GM19455 (cell line): ENCODE results near the gene COL19A1.
"Not testable (repeated sequence)": the region's sequence is repeated elsewhere in the genome, so short reads cannot be mapped to it uniquely, and the experiment has no call there.

ENCODE experiments used
- ATAC-seq: cut with Tn5 transposase; IDR thresholded peaks from one replicate; pipeline ENCODE4 v1.9.1; 2021; ENCODE audit not compliant: unreplicated experiment

Gene COL19A1

DNA sequence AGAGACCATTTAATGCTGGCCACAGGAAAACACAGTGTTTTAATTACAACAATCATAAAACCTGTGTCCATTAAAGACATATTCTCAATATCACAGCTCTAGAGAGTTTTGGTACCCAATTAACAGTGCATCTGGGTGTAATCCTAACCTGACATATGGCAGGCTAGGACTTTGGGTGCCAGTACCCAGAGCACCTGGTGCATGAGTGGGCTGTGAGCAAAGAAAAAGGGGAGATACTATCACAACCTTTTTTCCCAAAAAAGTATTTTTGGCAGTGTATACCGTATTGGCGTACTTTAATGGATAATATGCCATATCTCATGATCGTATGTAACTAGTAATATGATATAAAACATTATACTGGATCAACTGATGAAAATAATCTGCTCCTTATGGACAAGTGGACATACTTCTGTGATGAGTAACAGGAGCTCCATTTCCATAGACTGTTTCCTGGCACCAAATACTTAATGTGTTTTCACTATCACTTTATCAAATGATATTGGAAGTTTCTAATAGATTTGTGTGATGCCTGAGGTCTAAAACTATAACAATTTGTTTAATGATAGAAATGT lies 91.7 kb downstream of the COL19A1 start:
- ATAC-seq, result no peak

DNA sequence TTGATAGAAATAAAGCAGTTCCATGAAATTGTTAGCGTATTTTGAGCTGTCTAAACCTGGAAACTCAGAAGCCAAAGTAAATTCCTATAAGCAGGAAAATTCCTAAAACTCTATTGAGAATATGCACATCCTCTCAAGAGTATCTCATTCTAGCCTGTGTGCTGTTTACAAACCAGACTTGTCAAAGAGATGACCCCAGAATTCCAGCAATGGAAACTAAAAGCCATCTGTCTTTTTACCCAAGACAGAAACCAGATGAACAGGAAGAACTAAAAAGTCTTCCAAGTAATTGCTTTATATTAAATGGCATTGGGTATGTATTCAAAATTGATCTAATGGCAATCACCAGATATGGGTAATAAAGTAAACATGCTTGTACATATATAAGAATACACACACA lies 92.6 kb downstream of the COL19A1 start:
- no peak for ATAC-seq

DNA sequence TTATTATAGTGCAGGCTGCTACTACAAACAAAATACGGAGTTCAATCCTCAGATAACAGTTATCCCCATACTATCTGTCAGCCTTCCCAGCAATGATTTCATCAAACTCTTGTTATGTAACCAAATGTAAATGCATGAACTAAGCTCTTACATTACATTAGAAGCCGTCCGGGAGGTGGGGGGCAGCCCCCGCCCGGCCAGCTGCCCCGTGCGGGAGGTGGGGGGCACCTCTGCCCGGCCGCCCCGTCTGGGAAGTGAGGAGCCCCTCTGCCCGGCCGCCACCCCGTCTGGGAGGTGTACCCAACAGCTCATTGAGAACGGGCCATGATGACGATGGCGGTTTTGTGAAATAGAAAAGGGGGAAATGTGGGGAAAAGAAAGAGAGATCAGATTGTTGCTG lies 99.6 kb downstream of the COL19A1 start:
- not testable (repeated sequence) for ATAC-seq

DNA sequence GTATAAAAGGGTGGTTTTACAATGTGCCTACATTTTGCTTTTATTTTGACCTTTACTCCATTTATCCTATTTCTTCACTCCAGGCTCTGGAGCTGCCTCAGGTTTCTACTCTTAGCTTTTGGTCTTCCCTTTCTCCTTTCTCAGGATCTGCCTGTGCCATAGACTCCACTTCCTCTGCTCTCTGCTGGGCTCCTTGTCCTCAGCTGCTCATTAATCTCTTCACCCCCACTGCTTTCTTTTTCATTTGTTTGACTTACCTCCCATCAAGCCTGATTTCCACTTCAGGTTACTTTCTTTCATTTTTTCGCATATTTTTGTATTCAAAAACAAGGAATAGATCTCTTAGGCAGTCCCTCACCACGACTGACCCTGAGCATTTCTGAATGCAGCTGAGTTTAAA lies 106.8 kb downstream of the COL19A1 start:
- ATAC-seq, result no peak

DNA sequence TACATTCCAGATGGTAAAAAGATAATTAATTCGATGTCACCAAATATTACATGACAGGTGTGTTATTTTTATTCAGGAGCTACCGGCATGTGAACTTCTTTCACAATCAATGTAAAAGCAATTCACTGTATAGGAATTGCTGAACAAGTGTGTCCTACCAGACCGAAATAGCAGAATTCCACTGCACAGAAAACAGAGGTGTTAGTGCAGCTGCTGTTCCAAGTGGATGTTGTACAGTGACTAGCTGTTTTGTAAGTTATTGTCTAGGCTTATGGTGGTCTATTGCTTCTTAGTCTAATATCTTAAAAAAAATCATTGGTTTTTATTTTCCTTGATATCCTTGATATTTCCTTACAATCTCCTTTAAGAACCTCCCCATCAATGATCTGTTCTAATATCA lies 107.4 kb downstream of the COL19A1 start:
- ATAC-seq, result no peak

DNA sequence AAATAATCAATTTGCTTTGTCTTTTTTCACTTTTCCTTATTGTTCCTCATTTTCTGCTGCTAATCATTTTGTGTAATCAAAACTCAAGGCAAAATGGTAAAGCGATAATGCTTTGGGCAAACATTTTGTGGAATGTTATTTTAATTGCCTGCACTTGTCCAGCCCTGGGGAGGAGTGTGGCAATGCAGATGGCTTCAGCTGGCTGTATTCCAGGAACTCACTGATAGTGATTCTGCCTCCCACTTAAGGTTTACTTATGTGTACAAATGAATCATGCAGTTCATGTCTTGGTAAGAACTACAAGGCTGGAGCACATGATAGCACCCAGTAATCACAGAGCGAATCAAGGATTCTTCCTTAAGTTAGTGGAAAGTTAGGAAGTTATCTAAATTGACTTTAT lies 107.8 kb downstream of the COL19A1 start:
- no peak for ATAC-seq

DNA sequence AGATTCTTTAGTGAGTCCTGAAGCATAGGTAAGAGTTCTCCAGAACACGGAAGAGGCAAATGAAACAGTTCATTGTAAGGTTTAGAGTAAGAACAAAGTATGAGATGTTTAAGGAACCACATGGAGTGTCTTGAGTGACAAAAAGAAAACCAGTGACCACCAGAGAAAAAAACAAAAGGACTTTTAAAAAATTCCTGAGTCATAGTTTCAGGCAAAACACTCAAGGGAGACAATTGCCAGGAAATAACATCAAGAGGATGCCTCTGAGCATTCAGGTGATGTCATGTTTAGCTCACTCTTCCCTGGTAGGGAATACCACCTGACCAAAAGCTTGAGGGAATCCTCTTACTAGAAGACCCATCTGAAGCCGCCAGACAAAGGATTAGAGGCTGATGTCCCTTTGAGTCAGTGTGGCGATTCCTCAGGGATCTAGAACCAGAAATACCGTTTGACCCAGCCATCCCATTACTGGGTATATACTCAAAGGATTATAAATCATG lies 110.3 kb downstream of the COL19A1 start:
- no peak for ATAC-seq

DNA sequence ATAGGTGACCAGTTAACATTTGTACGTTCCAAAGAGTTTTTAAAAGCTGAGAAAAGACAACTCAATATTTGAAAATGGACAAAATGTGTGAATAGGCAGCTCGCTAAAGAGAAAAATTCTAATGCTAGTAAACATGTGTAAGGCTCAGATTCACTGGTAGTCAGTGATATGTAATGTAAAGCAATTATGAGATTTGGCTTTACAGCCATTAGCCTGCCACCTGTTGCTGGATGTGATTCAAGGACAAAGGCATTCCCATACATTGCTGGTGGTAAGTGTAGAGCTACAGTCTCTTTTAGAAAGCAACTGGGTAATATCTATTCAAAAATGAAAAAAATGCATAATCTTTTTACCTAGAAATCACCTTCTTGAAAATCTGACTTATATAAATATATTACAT lies 114.3 kb downstream of the COL19A1 start:
- ATAC-seq, result no peak

DNA sequence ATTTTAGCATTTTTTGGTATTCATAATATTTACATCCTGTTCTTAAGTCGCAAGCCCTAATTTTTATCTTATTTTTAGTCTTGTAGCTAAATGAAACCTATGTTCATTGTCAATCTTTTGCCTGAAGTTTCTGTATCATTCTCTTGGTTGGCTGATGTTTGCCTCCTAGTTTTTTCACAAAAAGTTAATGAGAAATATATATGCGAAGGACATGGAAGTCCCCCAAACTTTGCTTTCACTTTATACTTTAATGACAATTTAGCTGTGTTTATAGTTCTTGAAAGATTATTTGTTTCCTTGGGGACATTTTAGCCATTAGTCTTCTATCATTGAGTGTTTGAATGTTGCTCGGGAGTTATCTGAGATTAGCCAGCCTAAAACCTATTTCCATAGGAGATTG lies 118.2 kb downstream of the COL19A1 start:
- no peak for ATAC-seq

DNA sequence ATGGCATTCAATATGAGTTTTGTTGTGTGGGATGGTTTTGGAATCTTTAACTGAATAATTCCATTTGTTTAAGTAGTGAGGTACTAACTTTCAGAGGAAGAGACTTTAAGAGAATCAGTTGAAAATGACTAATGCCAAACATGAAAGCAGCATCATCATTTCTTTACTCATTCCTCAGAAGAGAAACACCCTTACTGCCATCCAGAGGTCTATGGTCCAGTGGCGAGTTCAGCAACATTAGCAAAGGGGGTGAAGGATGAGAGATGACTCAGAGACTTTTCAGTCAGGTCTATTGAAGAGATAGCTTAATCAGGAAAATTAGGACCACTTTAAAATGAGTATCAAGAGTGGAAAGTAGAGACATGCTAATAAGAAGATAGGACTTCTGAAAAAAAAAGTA lies 118.8 kb downstream of the COL19A1 start:
- peak; percentile 53 for ATAC-seq

DNA sequence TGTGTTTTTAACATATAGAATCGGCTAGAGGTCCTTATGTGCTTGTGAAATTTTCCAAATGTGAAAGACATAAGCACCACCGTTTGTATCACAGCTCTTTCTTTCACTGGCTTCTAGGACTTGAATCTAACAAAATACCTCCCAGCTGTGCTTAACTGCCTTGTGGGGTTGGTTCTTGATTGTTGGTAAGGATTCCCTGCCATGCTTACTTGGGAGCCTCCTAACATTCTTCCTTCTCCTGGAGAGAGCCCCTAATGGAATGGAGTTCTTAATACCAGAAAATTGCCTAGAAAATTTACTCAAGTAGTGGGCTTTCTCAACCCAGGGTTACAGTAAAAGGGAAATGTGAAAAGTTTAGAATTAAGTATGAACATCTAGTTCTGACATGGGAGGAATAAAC lies 121.2 kb downstream of the COL19A1 start:
- no peak for ATAC-seq

DNA sequence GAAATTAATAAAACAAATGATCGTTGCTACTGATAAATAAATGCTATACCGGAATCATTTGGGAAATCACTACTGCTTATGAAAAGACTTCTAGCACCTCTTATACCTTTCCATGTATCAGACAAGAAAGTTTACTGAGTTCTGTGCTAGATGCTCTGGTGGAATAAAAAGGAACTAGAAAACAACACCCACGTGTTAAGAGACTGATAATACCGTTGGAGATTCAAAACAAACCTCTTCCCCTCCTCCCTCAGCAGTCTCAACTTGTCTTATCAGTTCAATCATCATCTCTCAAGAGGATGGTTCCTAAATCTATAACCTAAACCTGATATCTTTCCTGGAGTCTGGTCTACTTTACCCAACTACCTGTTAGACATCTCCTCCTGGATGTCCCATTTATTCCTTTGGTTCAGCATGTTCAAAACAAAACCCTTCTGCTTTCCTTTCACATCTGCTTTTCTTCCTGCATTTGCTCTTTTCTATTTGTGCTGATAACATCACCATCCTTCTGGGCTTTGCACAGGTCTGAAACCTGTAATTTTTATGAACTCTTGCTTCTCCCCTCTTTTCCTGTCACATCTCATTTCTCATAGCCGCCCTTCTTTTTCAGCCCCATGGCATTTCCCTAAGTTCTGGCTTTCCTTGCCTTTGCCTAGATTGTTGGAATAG lies 122.2 kb downstream of the COL19A1 start:
- ATAC-seq, result no peak

DNA sequence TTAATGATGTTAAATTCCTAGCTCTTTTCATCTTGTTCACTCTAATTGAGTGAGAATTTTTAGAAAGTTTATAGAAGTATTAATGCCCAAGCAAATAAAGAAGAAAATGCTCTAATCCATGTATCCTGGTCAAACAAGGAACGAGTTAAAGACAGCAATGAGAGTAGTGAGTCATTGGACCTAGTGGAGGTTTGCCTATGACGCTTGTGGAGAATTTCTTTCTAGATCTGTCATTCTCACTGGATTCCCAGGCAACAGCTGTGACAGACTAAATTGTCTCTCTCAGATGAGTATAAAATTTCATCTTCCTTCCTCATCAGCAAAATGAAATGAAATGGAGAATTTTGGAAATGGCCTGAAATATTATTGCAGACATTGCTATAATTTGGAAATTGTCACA lies 127.9 kb downstream of the COL19A1 start:
- ATAC-seq, result no peak

DNA sequence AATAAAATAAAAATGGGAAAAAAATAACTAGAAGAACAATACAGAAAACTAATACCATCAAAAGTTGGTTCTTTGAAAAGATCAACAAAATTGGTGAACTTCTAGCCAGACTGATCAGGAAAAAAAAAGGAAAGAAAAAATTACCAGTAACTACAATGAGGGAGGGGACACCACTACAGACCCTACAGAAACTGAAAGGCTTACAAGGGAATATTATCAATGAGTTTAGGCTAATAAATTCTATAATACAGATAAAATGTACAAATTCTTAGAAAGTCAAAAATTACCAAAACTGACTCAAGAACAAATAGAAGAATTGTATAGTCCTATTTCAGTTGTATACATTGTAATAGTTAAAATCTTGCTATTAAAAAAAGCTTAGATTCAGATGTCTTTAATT lies 141.8 kb downstream of the COL19A1 start:
- ATAC-seq, result no peak

DNA sequence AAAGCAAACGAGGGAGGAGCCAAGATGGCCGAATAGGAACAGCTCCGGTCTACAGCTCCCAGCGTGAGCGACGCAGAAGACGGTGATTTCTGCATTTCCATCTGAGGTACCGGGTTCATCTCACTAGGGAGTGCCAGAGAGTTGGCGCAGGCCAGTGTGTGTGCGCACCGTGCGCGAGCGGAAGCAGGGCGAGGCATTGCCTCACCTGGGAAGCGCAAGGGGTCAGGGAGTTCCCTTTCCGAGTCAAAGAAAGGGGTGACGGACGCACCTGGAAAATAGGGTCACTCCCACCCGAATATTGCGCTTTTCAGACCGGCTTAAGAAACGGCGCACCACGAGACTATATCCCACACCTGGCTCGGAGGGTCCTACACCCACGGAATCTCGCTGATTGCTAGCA lies 144.0 kb downstream of the COL19A1 start:
- ATAC-seq, result not testable (repeated sequence)

DNA sequence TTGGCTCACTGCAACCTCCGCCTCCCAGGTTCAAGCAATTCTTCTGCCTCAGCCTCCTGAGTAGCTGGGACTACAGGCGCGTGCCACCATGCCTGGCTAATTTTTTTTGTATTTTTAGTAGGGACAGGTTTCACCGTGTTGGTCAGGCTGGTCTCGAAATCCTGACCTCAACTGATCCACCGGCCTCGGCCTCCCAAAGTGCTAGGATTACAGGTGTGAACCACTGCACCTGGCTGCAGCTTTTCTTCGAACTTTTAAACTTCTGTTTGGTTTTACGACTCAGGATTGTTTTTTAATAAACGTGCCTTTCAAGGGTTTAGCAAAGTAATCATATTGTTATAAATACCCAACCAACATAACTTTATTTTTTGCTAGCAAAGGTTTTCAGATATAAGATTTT lies 156.8 kb downstream of the COL19A1 start:
- ATAC-seq, result not testable (repeated sequence)

DNA sequence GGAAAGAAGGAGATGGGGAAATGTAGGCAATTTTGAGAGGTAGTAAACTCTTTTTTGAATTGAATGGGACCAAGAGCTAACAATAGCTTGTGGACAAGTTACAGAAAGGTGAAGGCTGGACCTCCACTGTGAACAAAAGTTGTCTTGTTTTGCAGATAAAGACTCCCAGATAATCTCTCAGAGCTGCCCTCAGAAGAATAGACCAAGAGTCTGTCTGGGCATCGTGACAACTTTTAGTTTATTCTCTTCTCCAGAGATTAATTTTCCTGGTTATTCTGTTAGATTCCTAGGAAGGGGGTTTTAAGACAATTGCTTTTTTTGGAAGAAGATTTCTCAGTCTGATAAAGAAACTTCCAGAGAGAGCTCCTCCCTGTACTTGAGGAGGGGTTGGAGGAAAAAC lies 161.9 kb downstream of the COL19A1 start:
- ATAC-seq, result no peak

DNA sequence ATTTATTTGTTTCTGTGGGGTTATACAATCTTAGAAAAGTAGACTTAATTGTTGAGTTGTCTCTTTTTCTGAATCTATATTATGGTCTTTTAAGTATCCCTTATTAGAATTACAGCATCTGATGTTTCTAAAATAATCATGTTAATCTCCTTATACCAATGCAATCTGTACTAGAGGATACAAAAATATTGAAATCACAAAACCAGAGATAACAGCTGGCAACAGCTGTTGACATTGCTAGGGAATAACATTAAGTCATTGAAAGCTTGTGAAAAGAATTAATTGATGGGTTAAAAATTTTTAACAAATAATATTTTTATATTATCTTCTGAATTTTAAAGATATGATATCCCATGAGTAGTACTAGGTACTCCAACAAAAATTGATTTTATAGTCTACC lies 162.6 kb downstream of the COL19A1 start:
- ATAC-seq, result no peak

DNA sequence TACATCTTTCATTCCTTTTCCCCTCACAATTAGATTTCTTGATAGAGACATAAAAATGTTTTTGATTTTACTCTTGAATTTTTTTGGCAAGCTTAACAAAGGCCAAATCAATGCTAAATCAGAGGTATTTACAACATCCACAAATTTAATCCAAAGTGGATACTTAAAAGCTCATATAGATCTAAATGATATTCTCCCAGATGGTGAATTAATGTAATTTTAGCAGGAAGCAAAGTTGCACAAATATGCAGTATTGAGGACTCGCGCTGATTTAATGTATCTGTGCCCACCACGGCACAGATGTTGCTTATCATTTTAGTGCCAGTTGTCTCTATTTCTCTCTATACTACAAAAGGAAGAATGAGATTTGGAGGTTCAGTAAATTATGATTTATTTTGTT lies 167.4 kb downstream of the COL19A1 start:
- ATAC-seq, result no peak

DNA sequence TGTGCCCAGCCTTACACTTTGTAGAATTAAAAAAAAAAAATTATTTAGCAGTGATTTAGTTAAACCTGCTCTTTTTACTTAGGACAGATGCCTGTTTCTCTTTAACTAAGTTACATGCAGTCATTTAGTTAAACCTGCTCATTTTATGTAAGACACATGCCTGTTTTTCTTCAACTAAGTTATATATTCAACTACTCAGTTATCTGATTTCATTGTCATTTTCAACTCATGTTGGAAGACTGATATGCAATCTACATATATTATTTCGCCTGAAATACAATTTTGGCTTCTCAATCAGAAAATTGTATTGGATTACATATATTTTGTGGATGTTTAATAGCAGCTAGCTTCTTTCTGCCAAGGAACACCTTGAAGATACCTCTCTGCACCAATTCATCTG lies 171.1 kb downstream of the COL19A1 start:
- no peak for ATAC-seq

DNA sequence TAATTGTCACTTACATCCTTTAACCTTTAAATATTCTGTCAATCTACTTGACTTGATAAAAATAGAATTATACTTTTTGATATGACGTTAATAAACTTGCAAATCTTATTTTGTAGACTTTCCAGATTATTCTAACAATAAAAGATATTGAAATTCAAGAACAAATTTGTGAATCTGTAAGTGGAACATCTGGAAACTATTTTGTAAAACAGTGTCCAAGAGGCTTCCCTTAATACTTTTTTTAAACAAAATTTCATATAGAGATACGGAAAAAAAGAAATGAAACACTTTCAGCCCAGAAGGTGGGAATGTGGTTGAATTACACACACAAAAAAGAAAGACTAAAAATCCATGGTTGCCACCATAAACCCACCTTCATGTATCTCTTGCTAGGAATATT lies 174.4 kb downstream of the COL19A1 start:
- ATAC-seq, result no peak

DNA sequence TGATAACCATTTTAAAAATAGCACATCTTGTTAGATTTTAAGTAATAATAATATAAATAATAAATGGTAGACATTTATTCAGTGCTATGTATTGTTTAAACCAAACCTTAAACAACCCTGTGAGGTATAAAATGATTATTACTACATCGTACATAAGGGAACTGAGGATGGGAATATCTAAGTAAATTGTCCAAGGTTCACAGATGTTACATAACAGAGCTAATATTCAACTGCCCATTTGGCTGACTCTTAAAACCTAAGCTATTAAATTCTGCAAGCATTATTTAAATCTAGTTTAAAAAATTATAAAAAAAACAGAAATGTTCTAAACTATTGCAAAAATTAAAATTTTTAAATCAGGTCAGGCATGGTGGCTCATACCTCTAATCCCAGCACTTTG lies 175.1 kb downstream of the COL19A1 start:
- ATAC-seq, result no peak

DNA sequence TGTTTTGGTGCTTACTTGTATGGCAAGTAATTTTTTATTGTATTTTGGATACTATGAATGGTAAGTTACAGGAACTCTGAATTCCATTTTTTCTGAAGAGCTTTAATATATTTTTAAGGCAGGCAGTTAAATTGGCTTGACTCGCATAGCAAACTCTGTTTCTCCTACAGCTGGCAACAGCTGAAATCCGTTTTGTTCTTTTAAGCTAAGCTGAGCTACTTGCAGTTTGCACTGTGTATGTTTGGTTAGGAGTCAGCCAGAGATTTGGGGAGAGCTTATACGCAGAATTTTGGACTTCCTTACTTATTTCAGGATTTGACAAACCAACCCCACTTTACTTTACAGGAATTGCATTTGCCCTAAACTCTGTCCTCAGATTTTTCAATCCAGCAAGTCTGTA lies 179.1 kb downstream of the COL19A1 start:
- no peak for ATAC-seq
